GM19463 (cell line): ENCODE results near the gene JMJD7.

Source experiments
- ATAC-seq: cut with Tn5 transposase; IDR thresholded peaks from one replicate; pipeline ENCODE4 v1.9.1; 2021; ENCODE audit warnings: mild to moderate bottlenecking, moderate library complexity; ENCODE audit not compliant: unreplicated experiment

The JMJD7 gene

DNA sequence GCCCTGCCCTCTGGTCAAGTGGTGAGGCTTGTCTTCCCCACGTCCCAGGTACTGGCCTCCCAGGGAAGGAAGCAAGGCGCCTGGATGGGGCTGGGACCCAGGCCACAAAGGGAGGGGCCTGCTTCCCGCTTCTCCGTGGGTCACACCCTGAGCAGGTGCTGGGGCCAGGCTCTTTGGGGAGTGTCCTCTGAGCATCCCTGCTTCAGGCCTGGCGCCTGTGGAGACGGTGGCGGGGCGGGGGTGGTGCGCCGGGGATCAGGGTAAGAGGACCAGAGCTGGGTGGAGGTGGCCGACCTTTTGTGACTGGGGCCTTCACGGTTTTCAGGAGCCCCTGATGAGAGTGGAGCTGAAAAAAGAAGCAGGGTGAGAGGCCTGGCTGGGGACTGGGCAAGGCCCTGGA lies 14.3 kb downstream of the JMJD7 start:
- no peak for ATAC-seq

DNA sequence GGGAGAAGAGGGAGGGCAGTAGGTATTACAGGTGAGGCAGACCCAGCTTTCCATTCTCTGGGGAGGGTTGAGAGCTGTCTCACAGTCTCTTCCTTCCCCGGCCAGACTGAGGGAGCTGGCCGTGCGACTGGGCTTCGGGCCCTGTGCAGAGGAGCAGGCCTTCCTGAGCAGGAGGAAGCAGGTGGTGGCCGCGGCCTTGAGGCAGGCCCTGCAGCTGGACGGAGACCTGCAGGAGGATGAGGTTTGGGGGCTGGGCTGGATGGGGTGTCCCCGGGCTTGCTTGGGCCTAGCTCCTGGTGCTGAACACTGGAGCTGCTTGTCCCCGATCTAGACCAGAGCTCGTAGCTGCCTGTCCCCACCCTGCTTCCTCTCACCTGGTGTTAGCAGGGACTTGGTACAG lies 15.7 kb downstream of the JMJD7 start:
- ATAC-seq, result no peak

DNA sequence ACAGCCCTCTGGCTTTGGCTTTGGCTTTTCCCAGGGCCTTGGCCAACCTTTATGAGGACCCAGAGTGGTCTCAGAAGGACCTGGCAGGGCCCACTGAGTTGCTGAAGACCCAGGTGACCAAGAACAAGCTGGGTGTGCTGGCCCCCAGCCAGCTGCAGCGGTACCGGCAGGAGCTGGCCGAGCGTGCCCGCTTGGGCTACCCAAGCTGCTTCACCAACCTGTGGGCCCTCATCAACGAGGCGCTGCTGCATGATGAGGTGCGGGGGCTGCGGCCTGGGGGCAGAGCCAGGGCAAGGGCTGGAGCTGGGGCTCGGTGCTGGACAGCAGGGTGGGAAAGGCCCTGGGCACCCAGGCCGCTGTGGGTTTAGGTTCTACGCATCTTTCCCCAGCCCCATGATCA lies 16.9 kb downstream of the JMJD7 start:
- ATAC-seq, result no peak

GRCh38 chr15:41847206-41847605 lies 19.3 kb downstream of the JMJD7 start:
- no peak for ATAC-seq

DNA sequence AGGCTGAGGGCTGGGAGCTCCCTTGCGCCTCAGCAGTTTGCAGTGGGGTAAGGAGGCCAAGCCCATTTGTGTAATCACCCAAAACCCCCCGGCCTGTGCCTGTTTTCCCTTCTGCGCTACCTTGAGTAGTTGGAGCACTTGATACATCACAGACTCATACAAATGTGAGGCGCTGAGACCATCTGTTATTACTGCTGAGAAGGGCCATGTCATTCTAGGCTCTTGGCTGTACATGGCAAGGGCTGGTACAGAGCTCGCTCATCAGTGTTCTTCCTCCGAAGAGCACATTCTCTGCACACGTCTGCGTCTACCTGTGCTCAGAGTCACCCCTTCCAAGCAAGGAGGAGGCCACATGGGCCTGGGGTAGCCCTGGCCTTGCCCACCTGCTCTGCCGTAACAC lies 20.1 kb downstream of the JMJD7 start:
- no peak for ATAC-seq

GRCh38 chr15:41848631-41849030 lies 20.7 kb downstream of the JMJD7 start:
- ATAC-seq, result no peak

GRCh38 chr15:41849204-41849603 lies 21.3 kb downstream of the JMJD7 start:
- ATAC-seq, result no peak

GRCh38 chr15:41849861-41850260 lies 22.0 kb downstream of the JMJD7 start:
- no peak for ATAC-seq

- ATAC-seq, result no peak
Measured at GRCh38 chr15:41850482-41851166, 22.7 kb downstream of the JMJD7 start.

GRCh38 chr15:41851167-41851523 lies 23.3 kb downstream of the JMJD7 start:
- ATAC-seq, result no peak

- ATAC-seq, result no peak
Measured at GRCh38 chr15:41851755-41852370, 24.0 kb downstream of the JMJD7 start.

- ATAC-seq, result no peak
Measured at GRCh38 chr15:41852736-41853590, 25.1 kb downstream of the JMJD7 start.

DNA sequence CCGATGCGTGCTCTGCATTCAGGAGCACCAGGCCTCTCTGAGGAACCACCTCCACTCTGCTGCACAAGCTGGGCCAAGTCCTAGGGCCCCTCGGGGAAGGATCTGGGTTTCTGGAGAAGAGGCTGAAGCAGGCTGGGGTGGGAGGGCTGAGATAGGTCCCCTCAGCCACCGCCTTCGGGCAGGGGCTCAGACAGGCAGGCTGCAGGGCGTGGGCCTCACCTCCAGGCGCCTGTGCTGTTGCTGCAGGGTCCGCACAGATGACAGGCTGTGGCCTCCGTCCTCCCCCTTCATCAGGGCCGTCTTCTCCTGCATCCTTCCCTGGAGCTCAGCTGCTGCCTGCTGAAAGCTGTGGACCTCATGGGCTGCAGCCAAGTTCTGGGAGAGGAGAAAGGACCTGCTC lies 25.9 kb downstream of the JMJD7 start:
- no peak for ATAC-seq

GRCh38 chr15:41854443-41854842 lies 26.6 kb downstream of the JMJD7 start:
- ATAC-seq, result no peak

DNA sequence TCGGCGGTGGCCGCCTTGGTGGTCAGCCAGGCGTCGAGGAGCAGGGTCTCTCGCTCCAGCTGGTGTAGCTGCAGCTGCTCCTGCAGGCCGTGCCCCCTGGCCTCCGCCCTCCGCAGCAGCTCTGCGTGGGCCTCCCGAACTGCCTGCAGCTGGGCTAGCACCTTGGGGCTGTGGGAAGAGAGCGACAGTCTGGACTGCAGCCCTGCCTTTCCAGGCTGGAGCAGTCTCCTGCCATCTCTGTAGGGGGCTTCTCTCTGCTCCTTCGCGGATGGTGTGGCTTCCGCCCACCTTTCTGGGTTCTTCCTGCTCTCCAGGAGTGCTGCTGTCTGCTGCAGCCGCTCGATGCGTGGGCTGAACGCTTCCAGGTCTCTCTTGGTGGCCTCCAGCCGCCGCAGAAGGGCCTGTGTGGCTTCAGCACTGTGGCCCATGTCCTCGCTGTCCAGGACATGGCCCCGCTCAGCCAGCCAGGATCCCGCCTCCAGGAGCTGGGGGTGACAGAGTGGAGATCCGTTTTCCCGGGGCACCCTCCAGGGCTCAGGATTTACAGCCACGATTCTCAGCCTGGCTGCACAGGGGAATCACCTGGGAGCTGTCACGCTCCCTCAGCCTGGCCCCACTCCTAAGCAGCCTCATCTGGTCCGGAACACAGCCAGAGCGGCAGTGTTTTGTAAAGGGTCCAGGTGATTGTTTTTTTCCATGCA lies 27.5 kb downstream of the JMJD7 start:
- no peak for ATAC-seq

GRCh38 chr15:41856262-41856661 lies 28.4 kb downstream of the JMJD7 start:
- ATAC-seq, result no peak

- ATAC-seq, result no peak
Measured at GRCh38 chr15:41856716-41857115, 28.8 kb downstream of the JMJD7 start.

GRCh38 chr15:41857316-41857715 lies 29.4 kb downstream of the JMJD7 start:
- no peak for ATAC-seq

DNA sequence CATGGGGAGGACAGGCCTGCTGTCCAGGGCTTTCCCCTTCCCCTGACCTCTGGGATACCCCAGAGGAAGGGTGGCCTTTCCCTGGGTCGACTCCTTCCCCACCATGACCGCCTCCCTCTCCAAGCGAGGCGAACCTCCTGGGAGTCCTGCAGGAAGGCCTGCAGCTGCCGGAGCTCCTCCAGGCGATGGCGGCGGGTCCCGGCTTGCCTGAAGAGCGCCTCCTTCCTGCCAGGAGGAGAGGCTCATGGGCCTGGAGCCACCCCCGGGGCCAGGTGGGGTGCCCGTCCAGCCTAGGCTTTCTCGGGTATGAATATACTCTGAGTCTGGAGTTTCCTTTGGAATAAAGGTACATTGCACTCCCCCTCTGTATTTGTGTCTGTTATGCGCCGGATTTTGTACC lies 30.9 kb downstream of the JMJD7 start:
- no peak for ATAC-seq

DNA sequence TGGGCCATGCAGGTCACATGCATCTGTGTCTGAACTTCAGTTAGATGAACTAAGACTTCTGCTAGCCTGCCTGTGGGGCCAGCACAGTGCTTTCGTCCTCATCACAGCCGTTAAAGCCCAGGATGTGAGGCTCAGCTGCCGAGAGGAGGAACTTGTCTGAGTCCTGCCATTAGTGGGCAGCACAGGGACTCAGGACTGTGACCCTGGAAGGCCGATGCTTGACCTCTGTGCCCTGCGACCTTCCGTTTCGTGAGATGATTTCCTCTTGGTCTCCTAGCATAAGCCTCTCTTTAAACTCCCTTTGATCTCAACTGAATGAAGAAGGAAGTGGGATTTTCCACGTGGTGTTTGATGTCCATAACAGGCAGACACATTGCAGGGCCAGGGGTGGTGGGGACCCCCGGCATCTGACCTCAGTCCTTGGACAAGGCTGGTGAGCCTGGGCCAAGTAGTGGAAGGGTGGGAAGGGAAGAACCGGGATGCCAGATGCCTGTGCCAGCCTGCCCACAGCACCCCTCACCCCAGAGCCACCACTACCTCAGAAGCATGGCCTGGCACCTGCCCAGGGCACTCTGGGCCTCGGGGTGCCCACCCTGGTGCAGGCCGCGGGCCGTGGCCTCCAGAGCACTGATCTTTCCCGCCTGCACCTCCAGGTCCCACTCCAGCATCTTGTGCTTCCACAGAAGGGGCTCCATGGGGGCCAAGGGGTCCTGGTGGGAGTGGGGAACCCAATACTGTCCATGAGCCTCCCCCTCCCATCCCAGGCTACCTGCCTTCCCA lies 32.3 kb downstream of the JMJD7 start:
- no peak for ATAC-seq
